GM19043 (cell line): ENCODE measurements around the gene PITHD1.
A peak's percentile ranks its signal among the peaks of the same experiment; 100 is the strongest.
"Not testable (repeated sequence)": the region's sequence is repeated elsewhere in the genome, so short reads cannot be mapped to it uniquely, and the experiment has no call there.

Experiments
- ATAC-seq: cut with Tn5 transposase; IDR thresholded peaks from one replicate; pipeline ENCODE4 v1.9.1; 2021; ENCODE audit warnings: low read depth; ENCODE audit not compliant: unreplicated experiment

Gene PITHD1

GRCh38 chr1:23796466-23797271 is 18.5 kb downstream of the PITHD1 start:
- ATAC-seq: no peak

- no peak for ATAC-seq
Measured at GRCh38 chr1:23797478-23798448, 19.5 kb downstream of the PITHD1 start.

GRCh38 chr1:23798662-23799142 is 20.5 kb downstream of the PITHD1 start:
- ATAC-seq: no peak

- ATAC-seq: no peak
Measured at GRCh38 chr1:23799255-23799569, 21.0 kb downstream of the PITHD1 start.

GRCh38 chr1:23799570-23800399 is 21.6 kb downstream of the PITHD1 start:
- no peak for ATAC-seq

GRCh38 chr1:23800400-23801337 is 22.5 kb downstream of the PITHD1 start, which contains the start of gene GALE:
GALE (minus strand) TSS chr1:23800754; CDS start chr1:23799007, 1,747 bp downstream.
- ATAC-seq: peak; percentile 79

- no peak for ATAC-seq
Measured at GRCh38 chr1:23801338-23801748, 23.1 kb downstream of the PITHD1 start.

GRCh38 chr1:23801876-23802275 is 23.7 kb downstream of the PITHD1 start:
- ATAC-seq: no peak

GRCh38 chr1:23802809-23803342 is 24.7 kb downstream of the PITHD1 start:
- not testable (repeated sequence) for ATAC-seq

- no peak for ATAC-seq
Measured at GRCh38 chr1:23803674-23804073, 25.5 kb downstream of the PITHD1 start.

GRCh38 chr1:23804183-23804835 is 26.1 kb downstream of the PITHD1 start:
- ATAC-seq: no peak

- no peak for ATAC-seq
Measured at GRCh38 chr1:23805025-23805424, 26.8 kb downstream of the PITHD1 start.

GRCh38 chr1:23806280-23806679 is 28.1 kb downstream of the PITHD1 start:
- no peak for ATAC-seq

GRCh38 chr1:23807453-23807852 is 29.2 kb downstream of the PITHD1 start:
- ATAC-seq: no peak

GRCh38 chr1:23809751-23810171 is 31.5 kb downstream of the PITHD1 start:
- no peak for ATAC-seq

- ATAC-seq: no peak
Measured at GRCh38 chr1:23810818-23811540, 32.8 kb downstream of the PITHD1 start.

- ATAC-seq: no peak
Measured at GRCh38 chr1:23814016-23814415, 35.8 kb downstream of the PITHD1 start.

- ATAC-seq: no peak
Measured at GRCh38 chr1:23816361-23816760, 38.1 kb downstream of the PITHD1 start.
